B cell (primary cell): ENCODE data around the gene PCBP3. TPM values are rescaled to one million over a fixed set of nuclear protein-coding genes. Genes with fewer than 3 reads are reported as not detected.
"Not testable (repeated sequence)": the region's sequence is repeated elsewhere in the genome, so short reads cannot be mapped to it uniquely, and the experiment has no call there.

Experiments
- ATAC-seq: fragments of 200-7000 bp; cut with Tn5 transposase; one replicate; pipeline ENCODE4 v1.10.0; 2021; ENCODE audit warnings: low read depth, mild to moderate bottlenecking, moderate number of reproducible peaks, moderate library complexity
- CTCF ChIA-PET: fragments of 350-600 bp; sonication (Branson Sonifier 250); formaldehyde crosslinking; loops from one replicate; lab custom pipeline; 2021; ENCODE audit warnings: antibody characterized with exemption, inconsistent platforms; lab: Charles Lee
- POLR2A ChIA-PET: fragments of 350-600 bp; sonication (Branson Sonifier 250); formaldehyde crosslinking; loops from one replicate; lab custom pipeline; 2021; ENCODE audit warnings: antibody characterized with exemption; lab: Charles Lee
- DNase-seq: peaks from one replicate; pipeline ENCODE4 v3.0.0; 2013
- H2AFZ ChIP-seq: 2 replicates; pipeline ENCODE4 v1.6.1; 2012; ENCODE audit warnings: mild to moderate bottlenecking, low read depth, low read length; ENCODE audit not compliant: insufficient read depth, poor library complexity, severe bottlenecking
- H3K27ac ChIP-seq, 2 donors: 1 replicate in 1 of 2; 2 replicates in 1 of 2; pipeline ENCODE4 v1.5.1; 2012 to 2013; ENCODE audit warnings: low read length in 2 of 2, mild to moderate bottlenecking in 2 of 2, moderate library complexity in 1 of 2
- H3K27me3 ChIP-seq, 4 experiments: fragments of 200-600 bp in 1 of 4; sonication (generic) in 1 of 4; replicated peaks in 1 of 4; 1 replicate in 2 of 4; 2 replicates in 2 of 4; pipeline versions ENCODE4 v1.6.1 to v1.7.0; 2013 to 2016; ENCODE audit warnings: low read length in 3 of 4, mild to moderate bottlenecking in 2 of 4, mixed read lengths in 1 of 4, moderate library complexity in 1 of 4; ENCODE audit not compliant: insufficient read depth in 4 of 4, control insufficient read depth in 3 of 4; ENCODE audit errors: control extremely low read depth in 1 of 4
- H3K36me3 ChIP-seq, 2 experiments: replicated peaks in 1 of 2; 1 replicate in 1 of 2; 2 replicates in 1 of 2; pipeline versions ENCODE4 v1.6.1 to v1.7.1; 2013; ENCODE audit warnings: low read length in 1 of 2; ENCODE audit not compliant: insufficient read depth in 2 of 2, control insufficient read depth in 1 of 2; ENCODE audit errors: control extremely low read depth in 1 of 2, extremely low read depth in 1 of 2
- H3K4me1 ChIP-seq, 2 donors: fragments of 200-600 bp in 1 of 2; sonication (generic) in 1 of 2; 1 replicate in 1 of 2; 2 replicates in 1 of 2; pipeline versions ENCODE4 v1.5.1 to v1.6.1; 2013 to 2017; ENCODE audit warnings: low read length in 2 of 2; ENCODE audit not compliant: control insufficient read depth in 2 of 2, insufficient read depth in 2 of 2
- H3K4me2 ChIP-seq: replicated peaks from 2 replicates; pipeline ENCODE3; 2012; ENCODE audit warnings: mild to moderate bottlenecking, low read depth, low read length; ENCODE audit not compliant: poor library complexity, severe bottlenecking
- H3K4me3 ChIP-seq, 5 experiments: fragments of 200-600 bp in 1 of 5; sonication (generic) in 1 of 5; 1 replicate in 3 of 5; 2 replicates in 2 of 5; pipeline versions ENCODE4 v1.5.1 to v1.7.0; 2011 to 2016; ENCODE audit warnings: low read length in 4 of 5, mild to moderate bottlenecking in 4 of 5, low read depth in 2 of 5, control low read depth in 1 of 5, moderate library complexity in 1 of 5; ENCODE audit not compliant: insufficient read depth in 1 of 5; ENCODE audit errors: control extremely low read depth in 1 of 5, extremely low read depth in 1 of 5
- H3K79me2 ChIP-seq: fragments of 200-600 bp; sonication (generic); one replicate; pipeline ENCODE4 v1.6.0; 2016; ENCODE audit warnings: low read length; ENCODE audit not compliant: control insufficient read depth, insufficient read depth
- H3K9ac ChIP-seq: fragments of 200-600 bp; sonication (generic); 2 replicates; pipeline ENCODE4 v1.6.1; 2017; ENCODE audit warnings: mild to moderate bottlenecking, low read length, moderate library complexity
- H3K9me3 ChIP-seq, 3 donors: one replicate each; pipeline versions ENCODE4 v1.6.1 to v1.7.1; 2013; ENCODE audit warnings: low read length in 2 of 3; ENCODE audit not compliant: control insufficient read depth in 2 of 3, insufficient read depth in 1 of 3; ENCODE audit errors: control extremely low read depth in 1 of 3
- H4K20me1 ChIP-seq: 2 replicates; pipeline ENCODE4 v1.6.0; 2012; ENCODE audit warnings: mild to moderate bottlenecking, low read length; ENCODE audit not compliant: insufficient read depth, control insufficient read depth, poor library complexity, severe bottlenecking
- H3K27ac Mint-ChIP-seq: one replicate; pipeline ENCODE4 v1.8.0; 2021; ENCODE audit warnings: mixed read lengths
- H3K27me3 Mint-ChIP-seq: one replicate; pipeline ENCODE4 v1.8.0; 2021; ENCODE audit warnings: mixed read lengths
- H3K4me1 Mint-ChIP-seq: one replicate; pipeline ENCODE4 v1.8.0; 2021; ENCODE audit warnings: mixed read lengths
- H3K4me3 Mint-ChIP-seq: one replicate; pipeline ENCODE4 v1.8.0; 2021; ENCODE audit warnings: mixed read lengths
- H3K9me3 Mint-ChIP-seq: one replicate; pipeline ENCODE4 v1.8.0; 2022; ENCODE audit warnings: mixed read lengths; ENCODE audit not compliant: insufficient read depth
- EZH2 ChIP-seq: IDR thresholded peaks from 2 replicates; pipeline ENCODE4 v1.6.1; 2012; ENCODE audit warnings: borderline replicate concordance, low read depth, mild to moderate bottlenecking, moderate library complexity, low read length; ENCODE audit not compliant: insufficient read depth, poor library complexity, severe bottlenecking
- WGBS: methylation state at CpG from one replicate; pipeline ENCODE4 v1.1.5; 2013; ENCODE audit warnings: missing lambda C conversion rate; ENCODE audit not compliant: insufficient coverage; 5-methylcytosine and 5-hydroxymethylcytosine counted together
- intact Hi-C: fragments of 100-400 bp; cut with micrococcal nuclease; formaldehyde crosslinking; loops from one replicate; pipeline ENCODE4 v1.10.0; 2022
- polyA plus RNA-seq: library from polyadenylated mRNA; depleted of rRNA; stranded (reverse); fragments of >200 nt; gene quantifications from 2 replicates; pipeline ENCODE4 v1.2.3, GENCODE V29; 2012
- total RNA-seq, 2 donors: library from RNA; stranded (reverse); fragments of 120-200 nt in 1 of 2; gene quantifications; 1 replicate in 1 of 2; 2 replicates in 1 of 2; pipeline versions ENCODE4 v1.2.3 to v1.2.4, GENCODE V29; 2013 to 2022
- TF ChIP-seq, protein P1 (sequence below): fragments of 200-600 bp; IDR thresholded peaks from one replicate; pipeline ENCODE4 v1.8.0; 2022; ENCODE audit warnings: antibody characterized with exemption, mild to moderate bottlenecking

Gene PCBP3
- total and polyA plus RNA-seq, 2 donors (not counting 1 experiment from before 2014, with no cell fraction given): 0.45 to 2.7 TPM

- H3K9me3 ChIP-seq: peaks cover 0 to 10% (median 3%) of the 10 kb centered on the region in 3 donors
- H3K79me2 ChIP-seq: no peaks in the 10 kb centered on the region
- H3K27ac ChIP-seq: no peak overlapping the region
- H3K27me3 ChIP-seq: no peaks in the 10 kb centered on the region
- H4K20me1 ChIP-seq: no peaks in the 10 kb centered on the region
- Mint-ChIP-seq H3K4me1 (no peaks in the 10 kb centered on the region), H3K27me3 (peaks cover 12% of the 10 kb centered on the region), H3K4me3 (no peak overlapping the region), H3K27ac (no peak overlapping the region), H3K9me3 (peaks cover 9% of the 10 kb centered on the region)
- intact Hi-C loops: no loop called here
- no peaks in the 10 kb centered on the region for H3K4me1 ChIP-seq
- 90% methylated on average over 3 of the region's 3 CpGs for WGBS
- H2AFZ ChIP-seq: no peak overlapping the region
- no peak for TF ChIP-seq EZH2
- TF ChIP-seq, protein P1, sequence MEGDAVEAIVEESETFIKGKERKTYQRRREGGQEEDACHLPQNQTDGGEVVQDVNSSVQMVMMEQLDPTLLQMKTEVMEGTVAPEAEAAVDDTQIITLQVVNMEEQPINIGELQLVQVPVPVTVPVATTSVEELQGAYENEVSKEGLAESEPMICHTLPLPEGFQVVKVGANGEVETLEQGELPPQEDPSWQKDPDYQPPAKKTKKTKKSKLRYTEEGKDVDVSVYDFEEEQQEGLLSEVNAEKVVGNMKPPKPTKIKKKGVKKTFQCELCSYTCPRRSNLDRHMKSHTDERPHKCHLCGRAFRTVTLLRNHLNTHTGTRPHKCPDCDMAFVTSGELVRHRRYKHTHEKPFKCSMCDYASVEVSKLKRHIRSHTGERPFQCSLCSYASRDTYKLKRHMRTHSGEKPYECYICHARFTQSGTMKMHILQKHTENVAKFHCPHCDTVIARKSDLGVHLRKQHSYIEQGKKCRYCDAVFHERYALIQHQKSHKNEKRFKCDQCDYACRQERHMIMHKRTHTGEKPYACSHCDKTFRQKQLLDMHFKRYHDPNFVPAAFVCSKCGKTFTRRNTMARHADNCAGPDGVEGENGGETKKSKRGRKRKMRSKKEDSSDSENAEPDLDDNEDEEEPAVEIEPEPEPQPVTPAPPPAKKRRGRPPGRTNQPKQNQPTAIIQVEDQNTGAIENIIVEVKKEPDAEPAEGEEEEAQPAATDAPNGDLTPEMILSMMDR: no peak
- no peak overlapping the region for H3K4me3 ChIP-seq
- H3K9ac ChIP-seq: no peak overlapping the region
- no peaks in the 10 kb centered on the region for H3K36me3 ChIP-seq
- POLR2A ChIA-PET: no interaction called here
- CTCF ChIA-PET: no interaction called here
- DNase-seq: no peak
- H3K4me2 ChIP-seq: no peak overlapping the region
- ATAC-seq: no peak
Measured at GRCh38 chr21:45670731-45671130, 27.2 kb downstream of the PCBP3 start.

GRCh38 chr21:45678790-45679189 is 35.3 kb downstream of the PCBP3 start:
- H3K36me3 ChIP-seq, H3K4me1 ChIP-seq, ATAC-seq, H3K9ac ChIP-seq, H3K9me3 ChIP-seq, H3K4me3 ChIP-seq, POLR2A ChIA-PET, H3K9me3 Mint-ChIP-seq, H3K27me3 ChIP-seq, H2AFZ ChIP-seq, H3K79me2 ChIP-seq, H3K4me3 Mint-ChIP-seq, DNase-seq, H4K20me1 ChIP-seq, H3K4me2 ChIP-seq, intact Hi-C loops, CTCF ChIA-PET, H3K4me1 Mint-ChIP-seq, H3K27ac Mint-ChIP-seq, H3K27ac ChIP-seq: not testable (repeated sequence)
- H3K27me3 Mint-ChIP-seq: peaks cover 30% of the 10 kb centered on the region
- no CpG with 5 or more reads among the region's 1 CpG for WGBS
